CD4-positive, alpha-beta T cell treated with Interleukin-4 for 4 hours (primary cell): ENCODE results near the gene ATM.
"Not testable (repeated sequence)": the region's sequence is repeated elsewhere in the genome, so short reads cannot be mapped to it uniquely, and the experiment has no call there.

Source experiments
- DNase-seq: peaks from one replicate; pipeline ENCODE4 v3.0.0-alpha.2; 2020

ATM gene

GRCh38 chr11:108289699-108290098 is 66.8 kb downstream of the ATM start:
- DNase-seq: no peak

DNA sequence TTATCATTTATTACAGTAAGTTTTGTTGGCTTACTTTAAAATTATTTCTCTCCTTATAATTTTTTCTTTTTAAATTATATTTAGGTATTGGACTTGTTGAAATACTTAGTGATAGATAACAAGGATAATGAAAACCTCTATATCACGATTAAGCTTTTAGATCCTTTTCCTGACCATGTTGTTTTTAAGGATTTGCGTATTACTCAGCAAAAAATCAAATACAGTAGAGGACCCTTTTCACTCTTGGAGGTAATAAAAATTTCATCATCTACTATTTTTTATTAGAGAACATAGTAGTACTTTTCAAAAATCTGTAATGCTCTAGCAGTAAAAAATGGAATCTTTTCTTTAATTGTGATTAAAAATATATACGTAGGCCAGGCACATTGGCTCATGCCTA is 70.4 kb downstream of the ATM start:
- DNase-seq: no peak

DNA sequence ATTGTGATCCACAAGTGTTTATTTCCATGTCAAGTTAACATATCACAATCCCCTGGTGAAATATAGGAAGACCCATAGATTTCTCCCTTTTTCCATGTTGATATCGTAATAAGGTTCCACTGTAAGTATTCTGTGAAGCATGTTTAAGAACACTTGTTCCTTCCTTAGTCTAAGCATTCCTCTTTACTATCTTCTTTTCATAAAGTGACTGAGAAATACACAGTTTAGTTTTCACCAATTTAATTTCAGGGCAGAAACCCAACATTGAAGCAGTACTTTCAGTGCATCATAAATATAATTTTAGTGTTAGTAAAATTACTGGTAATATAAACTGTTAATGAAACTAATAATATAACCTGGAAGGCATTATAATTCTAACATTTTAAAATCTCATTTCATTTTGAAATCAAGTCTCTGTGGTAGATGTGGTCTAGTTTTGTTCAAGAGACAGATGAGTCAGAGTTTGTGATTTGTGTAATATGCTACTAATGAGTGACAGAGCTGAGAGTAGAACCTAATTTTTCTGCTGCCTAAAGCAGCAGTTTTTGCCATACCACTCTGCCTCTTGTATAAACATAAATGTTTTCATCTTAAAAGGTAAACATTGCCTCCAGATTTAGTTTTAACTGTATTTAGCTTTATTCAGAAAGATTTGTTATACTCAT is 79.4 kb downstream of the ATM start:
- no peak for DNase-seq

GRCh38 chr11:108307751-108308150 is 84.9 kb downstream of the ATM start:
- no peak for DNase-seq

- DNase-seq: no peak
Measured at GRCh38 chr11:108313444-108313843, 90.6 kb downstream of the ATM start.

- no peak for DNase-seq
Measured at GRCh38 chr11:108316061-108316460, 93.2 kb downstream of the ATM start.

- no peak for DNase-seq
Measured at GRCh38 chr11:108319541-108320145, 96.8 kb downstream of the ATM start.

- DNase-seq: no peak
Measured at GRCh38 chr11:108322666-108323065, 99.8 kb downstream of the ATM start.

GRCh38 chr11:108324587-108324986 is 101.7 kb downstream of the ATM start:
- no peak for DNase-seq

DNA sequence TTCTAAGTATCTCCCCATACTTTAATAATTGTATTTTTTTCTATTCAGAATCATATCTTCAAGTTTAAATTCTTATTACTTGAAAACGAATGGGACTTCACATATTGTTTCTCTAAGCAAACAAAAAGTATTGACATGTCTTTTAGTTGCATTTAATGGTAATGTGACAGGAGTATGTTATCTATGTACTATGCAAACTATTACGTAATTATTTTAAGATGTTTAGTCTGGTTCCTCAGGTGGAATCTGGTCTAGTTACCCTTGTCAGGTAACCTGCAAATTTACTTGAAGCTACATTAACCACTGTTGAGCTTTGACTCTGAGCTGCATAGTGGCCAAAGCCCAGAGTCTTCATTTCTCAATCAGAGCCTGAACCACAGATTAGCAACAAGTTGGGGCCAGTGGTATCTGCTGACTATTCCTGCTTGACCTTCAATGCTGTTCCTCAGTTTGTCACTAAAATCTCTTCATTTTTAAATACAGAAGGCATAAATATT is 110.6 kb downstream of the ATM start:
- DNase-seq: no peak

DNA sequence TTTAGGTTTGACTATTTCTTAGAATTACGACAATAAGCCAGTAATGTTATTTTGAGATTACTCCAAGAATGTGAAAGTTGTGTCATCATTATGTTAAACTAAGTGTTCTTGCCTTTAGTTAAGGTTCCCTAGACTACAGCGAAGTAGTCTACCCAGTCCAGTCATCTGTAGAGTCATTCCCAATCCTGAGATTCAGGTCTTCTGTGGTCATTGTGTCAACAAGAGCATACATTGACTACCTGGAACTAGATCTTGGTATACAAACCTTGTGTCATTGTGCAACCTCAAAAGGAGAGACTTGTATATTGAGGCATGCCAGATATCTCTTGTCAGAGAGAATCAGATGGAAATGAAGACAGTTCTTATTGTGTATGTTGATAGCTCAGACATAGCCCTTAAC is 115.9 kb downstream of the ATM start:
- DNase-seq: no peak

DNA sequence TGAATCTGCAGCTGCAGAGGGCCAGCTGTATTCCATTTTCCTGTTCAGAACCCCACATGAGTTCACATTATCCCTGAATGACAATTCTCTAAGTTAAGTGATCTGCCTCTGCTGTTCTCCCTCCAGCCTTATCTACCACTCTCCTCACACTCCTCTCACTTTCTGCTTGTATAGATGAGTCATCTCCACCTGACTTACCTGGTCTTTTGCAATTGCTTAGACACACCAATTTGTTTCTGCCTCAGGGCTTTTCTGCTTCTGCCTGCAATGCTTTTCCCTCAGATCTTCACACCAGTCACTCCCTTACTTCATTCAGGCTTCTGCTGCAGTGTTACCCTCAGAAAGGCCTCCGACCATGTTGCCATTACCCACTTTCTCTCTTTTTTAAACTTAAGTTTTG is 118.1 kb downstream of the ATM start:
- no peak for DNase-seq

GRCh38 chr11:108341654-108342053 is 118.8 kb downstream of the ATM start:
- no peak for DNase-seq

- DNase-seq: no peak
Measured at GRCh38 chr11:108343714-108344113, 120.8 kb downstream of the ATM start.

DNA sequence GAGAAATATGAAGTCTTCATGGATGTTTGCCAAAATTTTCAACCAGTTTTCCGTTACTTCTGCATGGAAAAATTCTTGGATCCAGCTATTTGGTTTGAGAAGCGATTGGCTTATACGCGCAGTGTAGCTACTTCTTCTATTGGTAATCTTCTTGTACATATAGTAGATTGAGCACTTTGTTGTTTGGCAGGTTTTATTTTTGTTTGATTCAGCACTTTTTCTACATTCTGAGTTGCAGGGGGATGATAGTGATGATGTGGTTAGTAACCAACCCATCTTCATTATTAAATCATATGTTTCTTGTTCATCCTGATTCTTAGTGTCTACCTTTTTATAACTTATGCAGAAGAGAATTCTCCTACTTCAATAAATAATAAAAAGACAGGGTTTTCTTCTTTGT is 122.9 kb downstream of the ATM start:
- DNase-seq: no peak

DNA sequence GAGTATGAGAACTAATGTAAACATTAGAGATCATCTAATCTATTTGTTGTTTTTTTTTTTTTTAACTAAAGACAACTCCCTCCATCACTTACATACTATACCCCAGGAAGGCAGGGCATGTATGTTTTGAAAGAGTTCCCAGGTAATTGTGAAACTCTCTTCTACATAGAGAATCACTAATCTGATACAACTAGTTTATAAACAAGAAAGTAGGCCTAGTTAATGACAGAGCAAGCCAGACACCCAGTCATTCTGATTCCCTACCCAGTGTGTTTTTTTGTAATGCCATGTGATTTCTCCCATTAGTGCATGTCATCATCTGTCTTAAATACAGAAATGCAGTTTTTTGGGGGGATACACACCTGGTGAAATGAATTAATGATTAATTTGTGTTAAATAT is 123.6 kb downstream of the ATM start:
- DNase-seq: no peak

- DNase-seq: no peak
Measured at GRCh38 chr11:108351468-108351867, 128.6 kb downstream of the ATM start.

GRCh38 chr11:108364159-108364558 is 141.3 kb downstream of the ATM start:
- no peak for DNase-seq

DNA sequence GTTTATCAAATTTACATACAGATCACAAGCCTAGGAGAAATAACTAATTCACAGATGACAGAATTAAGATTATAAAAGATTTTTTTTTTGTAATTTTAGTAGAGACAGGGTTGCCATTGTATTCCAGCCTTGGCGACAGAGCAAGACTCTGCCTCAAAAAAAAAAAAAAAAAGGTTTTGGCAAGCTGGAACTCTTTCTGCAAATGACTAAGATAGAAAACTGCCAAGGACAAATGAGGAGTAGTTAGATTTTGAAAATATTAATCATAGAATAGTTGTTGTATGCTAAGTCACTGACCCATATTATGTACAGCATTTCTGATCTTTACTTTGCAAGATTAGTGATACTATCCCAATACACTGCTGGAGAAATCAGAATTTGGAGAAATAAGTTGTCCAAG is 145.3 kb downstream of the ATM start:
- no peak for DNase-seq

GRCh38 chr11:108369064-108369463 is 146.2 kb downstream of the ATM start:
- DNase-seq: no peak

DNA sequence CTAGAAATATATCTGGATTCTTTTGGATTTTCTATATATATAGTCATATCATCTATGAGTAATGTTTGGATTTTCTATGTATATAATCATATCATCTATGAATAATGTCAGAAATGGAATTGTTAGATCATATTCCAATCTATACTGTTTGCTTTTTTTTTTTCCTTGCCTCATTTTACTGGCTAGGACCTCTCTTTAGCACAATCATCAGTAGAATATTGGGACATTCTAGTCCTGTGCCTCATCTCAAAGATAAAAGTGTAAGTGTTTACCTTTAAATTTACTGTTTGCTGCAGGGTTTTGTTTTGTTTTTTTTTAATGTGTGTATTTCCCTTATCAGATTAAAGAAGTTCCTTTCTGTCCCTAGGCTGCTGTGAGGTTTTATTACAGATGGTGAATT is 147.4 kb downstream of the ATM start:
- DNase-seq: no peak

- no peak for DNase-seq
Measured at GRCh38 chr11:108370990-108371389, 148.1 kb downstream of the ATM start.

DNA sequence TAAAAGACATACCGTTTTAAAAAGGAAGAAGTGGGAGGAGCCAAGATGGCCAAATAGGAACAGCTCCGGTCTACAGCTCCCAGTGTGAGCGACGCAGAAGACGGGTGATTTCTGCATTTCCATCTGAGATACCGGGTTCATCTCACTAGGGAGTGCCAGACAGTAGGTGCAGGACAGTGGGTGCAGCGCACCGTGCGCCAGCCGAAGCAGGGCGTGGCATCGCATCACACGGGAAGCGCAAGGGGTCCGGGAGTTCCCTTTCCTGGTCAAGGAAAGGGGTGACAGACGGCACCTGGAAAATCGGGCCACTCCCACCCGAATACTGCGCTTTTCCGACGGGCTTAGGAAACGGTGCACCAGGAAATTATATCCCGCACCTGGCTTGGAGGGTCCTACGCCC is 150.6 kb downstream of the ATM start:
- DNase-seq: not testable (repeated sequence)

- DNase-seq: no peak
Measured at GRCh38 chr11:108388576-108388975, 165.7 kb downstream of the ATM start.

DNA sequence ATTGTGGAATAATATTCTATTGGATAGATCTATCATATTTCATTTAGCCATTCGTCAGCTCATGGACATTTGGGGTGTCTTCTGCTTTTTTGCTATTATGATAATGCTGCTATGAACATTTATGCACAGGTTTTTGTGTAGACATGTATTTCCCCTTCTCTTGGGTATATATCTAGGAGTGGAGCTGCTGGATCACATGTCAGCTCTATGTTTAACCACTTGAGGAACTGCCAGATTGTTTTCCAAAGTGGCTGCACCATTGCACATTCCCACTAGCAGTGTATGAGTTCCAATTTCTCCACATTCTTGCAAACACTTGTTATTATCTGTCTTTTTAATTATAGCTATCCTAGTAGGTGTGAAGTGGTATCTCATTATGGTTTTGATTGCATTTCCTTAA is 169.5 kb downstream of the ATM start:
- DNase-seq: no peak
